OCI-LY3 (cell line): Measurements from ENCODE around the gene GADD45GIP1.

Experiments
- H2AFZ ChIP-seq: fragments of 200-600, 300-600 bp; shearing (Covaris generic); 2 replicates; pipeline ENCODE4 v1.6.0; 2014; ENCODE audit warnings: antibody characterized with exemption, low read depth, low read length
- H3K27ac ChIP-seq: fragments of 200-600, 300-600 bp; sonication (generic); 2 replicates; pipeline ENCODE4 v1.5.1; 2014; ENCODE audit warnings: mild to moderate bottlenecking, low read length, moderate library complexity, mixed read lengths
- H3K27me3 ChIP-seq: fragments of 200-600, 300-600 bp; sonication (generic); 2 replicates; pipeline ENCODE4 v1.6.1; 2014; ENCODE audit warnings: low read depth, low read length, mixed read lengths
- H3K36me3 ChIP-seq: fragments of 200-600, 300-600 bp; sonication (generic); replicated peaks from 2 replicates; pipeline ENCODE3; 2014; ENCODE audit warnings: low read depth, low read length, mixed read lengths
- H3K4me1 ChIP-seq: fragments of 300-600, 200-600 bp; sonication (generic); 2 replicates; pipeline ENCODE4 v1.6.1; 2014; ENCODE audit warnings: low read length, mixed read lengths
- H3K4me2 ChIP-seq: fragments of 200-600, 300-600 bp; sonication (generic); 2 replicates; pipeline ENCODE4 v1.6.1; 2014; ENCODE audit warnings: low read length, mixed read lengths
- H3K4me3 ChIP-seq: fragments of 300-600, 200-600 bp; sonication (generic); 2 replicates; pipeline ENCODE4 v1.5.1; 2014; ENCODE audit warnings: antibody characterized with exemption, mild to moderate bottlenecking, low read length, moderate library complexity
- H3K79me2 ChIP-seq: fragments of 300-600, 200-600 bp; shearing (Covaris generic); 2 replicates; pipeline ENCODE4 v1.6.1; 2014; ENCODE audit warnings: mild to moderate bottlenecking, low read length, mixed read lengths
- H3K9ac ChIP-seq: fragments of 300-600, 200-600 bp; shearing (Covaris generic); 2 replicates; pipeline ENCODE4 v1.6.0; 2014; ENCODE audit warnings: mild to moderate bottlenecking, low read length, moderate library complexity
- H3K9me3 ChIP-seq: fragments of 200-600, 300-600 bp; shearing (Covaris generic); 2 replicates; pipeline ENCODE4 v1.6.1; 2014; ENCODE audit warnings: low read length, mixed read lengths; ENCODE audit not compliant: insufficient read depth
- H4K20me1 ChIP-seq: fragments of 200-600, 300-600 bp; sonication (generic); 2 replicates; pipeline ENCODE4 v1.6.1; 2016; ENCODE audit warnings: low read length, mixed read lengths; ENCODE audit not compliant: insufficient read depth
- CTCF ChIP-seq: fragments of 200-600, 300-600 bp; sonication (generic); IDR thresholded peaks from 2 replicates; pipeline ENCODE4 v1.5.1; 2014; ENCODE audit warnings: antibody characterized with exemption, low read length, low read depth
- EZH2phosphoT487 ChIP-seq: fragments of 200-600 bp; shearing (Covaris generic); IDR thresholded peaks from 2 replicates; pipeline ENCODE4 v1.6.1; 2018; ENCODE audit warnings: antibody characterized with exemption, mixed run types, low read depth

GADD45GIP1 gene

DNA sequence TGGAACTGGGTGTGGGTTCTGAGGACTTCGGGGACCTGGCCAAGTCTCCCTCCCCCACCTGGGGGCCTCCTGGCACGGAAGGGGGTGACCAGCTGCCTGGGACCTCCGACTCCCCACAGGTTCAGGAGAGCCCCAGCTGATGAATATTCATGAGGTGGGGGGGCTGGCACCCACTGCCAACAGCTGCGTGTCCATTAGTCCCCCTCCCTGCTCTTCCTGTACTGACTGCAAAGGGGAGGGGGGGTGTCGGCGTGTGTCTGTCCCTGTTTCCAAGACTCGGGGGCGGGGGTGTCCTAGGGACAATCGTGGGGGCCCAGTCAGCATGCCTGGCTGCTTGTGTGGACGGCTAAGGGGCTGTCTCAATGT, 27.6 kb upstream of the GADD45GIP1 start:
- Histone ChIP-seq H3K27ac (no peak overlapping the region), H3K4me2 (no peak overlapping the region), H3K9me3 (no peaks in the 10 kb centered on the region; the same call in 1 of the 2 replicates), H4K20me1 (no peaks in the 10 kb centered on the region), H3K36me3 (no peaks in the 10 kb centered on the region), H3K27me3 (peaks cover 33% of the 10 kb centered on the region), H3K4me1 (peaks cover 19% of the 10 kb centered on the region; the same call in 1 of the 2 replicates), H3K79me2 (no peaks in the 10 kb centered on the region), H3K9ac (no peak overlapping the region), H2AFZ (no peak overlapping the region), H3K4me3 (no peak overlapping the region)
- no peak for TF ChIP-seq EZH2phosphoT487
- no peak for TF ChIP-seq CTCF

DNA sequence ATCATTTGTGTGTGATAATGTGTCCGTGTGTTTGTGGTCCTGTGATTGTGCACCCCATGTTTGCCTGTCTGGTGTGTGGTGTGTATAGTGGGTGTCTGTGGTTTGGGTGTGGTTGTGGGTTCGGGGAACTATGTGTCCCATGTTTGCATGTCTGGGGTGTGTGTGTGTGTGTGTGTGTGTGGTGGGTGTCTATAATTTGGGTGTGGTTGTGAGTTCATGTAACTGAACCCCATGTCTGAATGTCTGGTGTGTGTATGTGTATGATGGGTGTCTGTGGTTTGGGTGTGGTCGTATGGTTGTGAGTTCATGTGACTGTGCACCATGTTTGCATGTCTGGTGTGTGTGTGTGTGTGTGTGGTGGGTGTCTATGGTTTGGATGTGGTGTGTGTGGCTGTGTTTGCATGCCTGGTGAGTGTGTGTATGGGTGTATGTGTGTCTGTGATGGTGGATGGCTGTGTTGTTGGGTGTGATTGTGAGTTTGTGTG, 27.2 kb upstream of the GADD45GIP1 start:
- Histone ChIP-seq H3K9me3 (no peaks in the 10 kb centered on the region; the same call in 1 of the 2 replicates), H3K36me3 (no peaks in the 10 kb centered on the region), H2AFZ (0 out of 2 replicates have a peak overlapping the region, but pooled peaks have one; percentile 44), H3K4me3 (no peak overlapping the region), H4K20me1 (no peaks in the 10 kb centered on the region), H3K4me2 (peak overlapping the region; percentile 89), H3K27me3 (peaks cover 33% of the 10 kb centered on the region), H3K9ac (no peak overlapping the region), H3K4me1 (peaks cover 19% of the 10 kb centered on the region; the same call in 1 of the 2 replicates), H3K79me2 (no peaks in the 10 kb centered on the region), H3K27ac (no peak overlapping the region)
- no peak for TF ChIP-seq CTCF
- no peak for TF ChIP-seq EZH2phosphoT487

GRCh38 chr19:12983542-12984142, 26.6 kb upstream of the GADD45GIP1 start:
- Histone ChIP-seq H2AFZ (peak overlapping the region; percentile 76; the same call in 1 of the 2 replicates), H3K4me3 (peak overlapping the region; percentile 74), H3K79me2 (no peaks in the 10 kb centered on the region), H3K27ac (no peak overlapping the region), H3K36me3 (no peaks in the 10 kb centered on the region), H3K9ac (0 out of 2 replicates have a peak overlapping the region, but pooled peaks have one; percentile 33), H3K4me1 (peaks cover 19% of the 10 kb centered on the region; the same call in 1 of the 2 replicates), H3K4me2 (peak overlapping the region; percentile 89), H4K20me1 (no peaks in the 10 kb centered on the region), H3K27me3 (peaks cover 33% of the 10 kb centered on the region), H3K9me3 (no peaks in the 10 kb centered on the region)
- TF ChIP-seq EZH2phosphoT487 (no peak), CTCF (peak; percentile 96)

DNA sequence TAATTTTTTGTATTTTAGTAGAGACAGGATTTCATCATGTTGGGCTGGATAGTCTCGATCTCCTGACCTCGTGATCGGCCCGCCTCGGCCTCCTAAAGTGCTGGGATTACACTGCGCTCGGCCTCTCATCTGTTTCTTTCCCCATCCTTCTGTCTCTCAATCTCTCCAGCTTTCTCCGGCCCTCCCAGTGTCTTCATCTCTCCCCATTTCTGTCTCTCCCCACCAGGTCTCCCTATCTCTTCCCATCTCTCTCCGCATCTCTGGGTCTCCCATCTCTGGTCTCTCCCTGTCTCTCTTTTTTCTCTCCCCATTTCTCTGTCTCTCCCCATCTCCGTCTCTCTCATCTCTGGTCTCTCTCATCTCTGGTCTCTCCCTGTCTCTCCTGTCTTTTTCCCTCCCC, 26.1 kb upstream of the GADD45GIP1 start:
- H3K27ac ChIP-seq = no peak overlapping the region
- TF ChIP-seq CTCF (no peak), EZH2phosphoT487 (no peak)
- H4K20me1 ChIP-seq = no peaks in the 10 kb centered on the region
- peak overlapping the region; percentile 74 for H3K4me3 ChIP-seq
- H3K4me2 ChIP-seq = peak overlapping the region; percentile 89
- H3K9me3 ChIP-seq = no peaks in the 10 kb centered on the region
- no peaks in the 10 kb centered on the region for H3K79me2 ChIP-seq
- H3K27me3 ChIP-seq = peaks cover 33% of the 10 kb centered on the region
- H3K36me3 ChIP-seq = no peaks in the 10 kb centered on the region
- H2AFZ ChIP-seq = peak overlapping the region; percentile 76; the same call in 1 of the 2 replicates
- H3K9ac ChIP-seq = peak overlapping the region; percentile 33; the same call in 1 of the 2 replicates
- peaks cover 19% of the 10 kb centered on the region; the same call in 1 of the 2 replicates for H3K4me1 ChIP-seq
